NK-92 treated with Interleukin-12 subunit alpha and Interleukin-12 subunit beta, amount 100 ng/mL, for 24 hours (cell line): ENCODE results near the gene EPHA3.

Experiments
- DNase-seq: peaks from one replicate; lab custom pipeline; 2025; lab: John Stamatoyannopoulos, UW

The EPHA3 gene

DNA sequence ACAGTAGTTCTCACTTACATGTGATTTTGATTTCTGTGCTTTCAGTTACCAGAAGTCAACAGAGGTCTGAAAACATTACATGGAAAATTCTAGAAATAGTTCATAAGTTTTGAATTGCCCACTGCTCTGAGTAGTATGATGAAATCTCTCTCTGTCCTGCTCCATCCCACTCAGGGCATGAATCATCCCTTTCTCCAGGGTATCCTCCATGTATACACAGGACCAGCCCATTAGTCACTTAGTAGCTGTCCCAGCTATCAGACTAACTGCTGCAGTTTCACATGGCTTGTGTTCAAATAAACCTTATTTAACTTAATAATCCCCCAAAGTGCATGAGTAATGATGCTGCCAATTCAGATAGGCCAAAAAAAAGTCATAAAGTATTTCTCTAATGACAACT is 38.6 kb downstream of the EPHA3 start:
- no peak for DNase-seq

DNA sequence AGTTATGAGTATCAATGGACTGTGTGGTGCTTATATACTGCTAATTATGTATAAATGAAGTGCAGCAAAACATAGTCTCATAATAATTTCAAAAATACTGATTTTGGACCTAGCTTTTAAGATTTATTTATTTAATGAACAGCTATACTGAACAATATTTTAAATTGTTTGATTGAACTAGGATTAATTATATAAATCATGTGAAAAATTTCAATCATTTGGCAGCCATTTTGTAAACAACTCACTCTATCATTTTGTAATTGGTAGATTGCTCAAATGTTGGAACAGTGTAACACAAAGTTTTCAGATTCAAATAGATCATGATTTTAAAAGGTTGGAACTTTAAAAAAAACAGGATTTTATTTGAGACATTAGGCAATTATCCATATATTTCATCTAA is 47.0 kb downstream of the EPHA3 start:
- DNase-seq, result no peak

DNA sequence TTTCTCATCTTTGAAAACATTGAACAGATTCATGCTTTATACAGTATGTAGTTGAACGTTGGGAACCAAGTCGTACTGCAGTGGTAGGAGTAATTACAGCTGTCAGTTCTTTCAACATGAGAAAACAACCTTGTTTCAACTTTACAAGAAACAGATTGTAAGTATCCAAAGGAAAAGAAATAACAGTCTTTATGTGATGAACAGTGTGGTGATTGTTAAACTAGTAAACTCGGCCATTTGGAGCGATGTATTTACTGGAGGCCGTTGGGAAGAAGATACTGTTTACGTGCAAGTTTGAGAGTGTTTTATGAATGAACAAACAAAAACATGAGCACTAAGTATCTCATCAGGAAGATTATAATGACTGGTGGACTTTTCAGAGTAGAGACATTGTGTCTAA is 48.4 kb downstream of the EPHA3 start:
- DNase-seq, result no peak

DNA sequence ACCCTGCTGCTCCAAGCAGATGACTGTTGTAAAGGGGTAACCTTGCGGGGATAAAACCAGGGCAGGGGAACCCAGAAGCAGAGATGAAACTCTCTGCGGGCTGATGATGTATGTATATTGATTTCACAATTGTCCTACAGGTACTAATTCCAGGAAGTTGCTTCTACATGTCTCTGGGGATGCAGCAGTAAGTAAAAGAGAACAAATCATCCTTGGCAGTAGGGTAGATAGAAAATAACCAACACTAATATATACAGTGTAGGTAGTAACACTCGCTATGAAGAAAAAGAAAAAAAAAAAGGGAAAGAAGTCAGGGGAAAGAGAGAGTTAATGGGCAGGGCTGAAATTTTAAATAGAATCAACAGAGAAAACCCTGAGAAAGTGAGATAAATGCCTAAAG is 50.2 kb downstream of the EPHA3 start:
- DNase-seq, result no peak

DNA sequence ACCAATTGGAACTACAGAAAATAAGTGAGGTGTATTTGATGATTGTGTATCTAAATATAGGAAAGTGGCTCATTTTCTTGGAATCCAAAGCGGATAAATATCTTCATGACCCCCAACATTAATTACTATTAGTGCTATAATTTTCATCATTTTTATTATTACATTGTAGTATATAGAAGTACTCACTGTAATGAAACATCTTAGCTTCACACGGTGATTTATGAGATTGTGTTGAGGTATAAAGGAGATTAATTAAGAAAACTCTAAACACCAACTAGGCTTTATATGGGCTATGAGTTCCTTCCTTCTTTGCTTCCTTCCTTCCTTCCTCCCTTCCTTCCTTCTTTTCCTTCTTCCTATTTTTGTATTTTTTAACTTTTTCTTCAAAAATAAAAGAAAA is 52.2 kb downstream of the EPHA3 start:
- no peak for DNase-seq

DNA sequence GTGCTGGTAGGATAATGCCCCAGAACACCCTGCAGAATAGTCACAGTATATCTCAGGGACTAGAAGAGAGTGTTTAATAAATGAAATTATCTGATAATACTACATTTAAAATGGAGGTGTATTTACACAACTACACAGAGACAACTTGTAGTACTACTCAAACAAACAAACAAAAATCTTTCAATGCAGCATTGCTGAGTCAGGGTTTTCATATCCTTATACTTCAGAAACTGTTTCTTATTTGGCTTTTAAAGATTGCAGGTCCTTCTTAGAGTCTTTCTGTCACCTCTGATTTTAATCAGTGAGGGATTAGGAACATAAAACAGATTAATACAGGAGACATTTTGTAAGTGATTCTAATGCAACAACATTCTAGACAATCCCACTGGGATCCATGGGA is 57.4 kb downstream of the EPHA3 start:
- no peak for DNase-seq

DNA sequence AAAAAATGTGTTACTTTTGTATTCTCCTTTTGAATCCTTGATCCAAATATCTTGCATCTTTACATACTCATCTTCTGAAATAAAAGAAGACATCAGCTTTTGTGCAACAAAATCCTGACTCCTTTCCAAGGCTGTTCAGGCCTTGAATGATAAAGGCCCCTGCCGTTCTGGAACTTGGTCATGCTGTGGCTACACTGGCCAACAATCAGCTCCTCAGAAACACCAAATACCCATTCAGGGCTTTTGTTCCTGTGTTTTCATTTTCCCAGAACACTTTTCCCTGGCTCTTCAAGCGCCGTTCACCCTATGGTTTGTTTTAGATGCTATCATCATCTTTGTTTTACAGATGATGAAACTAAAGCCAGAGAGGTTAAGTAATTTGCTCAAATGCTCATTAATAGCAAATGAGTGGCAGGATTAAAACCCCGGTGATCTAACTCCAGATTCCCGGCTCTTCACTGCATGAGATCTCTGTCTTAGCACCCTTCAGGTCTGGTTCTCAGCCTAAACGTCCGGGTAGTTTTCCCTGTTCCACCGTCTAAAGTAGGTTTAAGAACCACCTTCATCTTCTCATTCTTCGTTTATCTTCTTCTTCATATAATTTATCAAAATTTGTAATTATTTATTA is 58.3 kb downstream of the EPHA3 start:
- no peak for DNase-seq

DNA sequence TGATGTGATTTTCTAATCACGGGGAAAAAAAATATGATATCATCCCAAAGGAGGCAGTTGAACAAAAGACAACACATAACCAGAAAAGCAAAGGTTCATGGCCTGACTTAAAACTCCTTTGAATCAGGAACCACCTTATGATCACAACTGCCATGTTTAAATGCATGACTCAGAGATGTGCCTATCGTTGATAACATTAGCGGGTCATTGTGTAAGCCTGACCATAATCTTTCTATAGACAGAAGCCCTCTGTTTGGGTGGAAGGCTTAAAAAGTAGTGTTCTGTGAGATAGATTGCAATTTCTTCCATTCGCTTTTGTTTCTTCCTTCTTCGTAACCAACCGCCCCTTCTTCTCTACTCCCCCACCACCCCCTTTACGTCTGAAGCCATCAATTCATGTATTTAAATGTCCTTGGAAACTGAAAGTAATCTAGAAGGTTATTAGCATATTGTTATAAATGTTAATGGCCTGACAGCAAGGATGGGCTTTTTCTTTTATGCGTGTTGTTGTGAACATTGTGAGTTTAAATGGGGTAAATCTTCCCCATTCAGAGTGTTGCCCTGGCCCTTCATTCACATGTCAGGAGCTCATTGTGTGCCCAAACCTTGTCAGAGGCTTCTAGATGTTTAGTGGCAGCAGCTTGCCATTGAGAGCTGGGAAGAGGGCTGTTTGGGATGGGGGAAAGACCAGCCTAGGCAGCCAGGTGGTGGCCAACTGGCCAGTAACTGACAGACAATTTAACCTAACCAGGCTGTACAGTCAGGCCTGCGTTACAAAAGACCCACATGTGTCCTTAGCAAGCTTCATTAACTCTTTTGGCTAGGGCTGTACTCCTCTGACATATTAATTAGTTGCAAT is 64.5 kb downstream of the EPHA3 start:
- DNase-seq, result no peak

DNA sequence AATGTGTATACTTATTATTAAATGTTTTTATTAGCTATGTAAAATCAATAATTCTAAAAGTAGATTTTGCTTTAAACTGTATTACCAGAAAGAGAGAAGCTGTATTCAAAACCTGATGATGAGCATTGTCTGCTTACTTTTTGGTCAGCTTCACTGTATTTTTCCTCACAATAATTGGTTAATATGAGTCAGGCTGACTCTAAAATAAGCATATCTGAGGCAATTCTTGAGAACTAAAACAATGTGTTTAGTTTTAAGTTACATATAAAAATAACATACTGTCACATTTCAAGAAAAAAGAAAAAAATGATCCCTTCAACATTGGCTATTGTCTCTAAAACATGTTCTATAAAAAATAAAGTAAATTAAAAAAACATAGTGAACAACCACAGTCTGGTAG is 66.1 kb downstream of the EPHA3 start:
- no peak for DNase-seq

DNA sequence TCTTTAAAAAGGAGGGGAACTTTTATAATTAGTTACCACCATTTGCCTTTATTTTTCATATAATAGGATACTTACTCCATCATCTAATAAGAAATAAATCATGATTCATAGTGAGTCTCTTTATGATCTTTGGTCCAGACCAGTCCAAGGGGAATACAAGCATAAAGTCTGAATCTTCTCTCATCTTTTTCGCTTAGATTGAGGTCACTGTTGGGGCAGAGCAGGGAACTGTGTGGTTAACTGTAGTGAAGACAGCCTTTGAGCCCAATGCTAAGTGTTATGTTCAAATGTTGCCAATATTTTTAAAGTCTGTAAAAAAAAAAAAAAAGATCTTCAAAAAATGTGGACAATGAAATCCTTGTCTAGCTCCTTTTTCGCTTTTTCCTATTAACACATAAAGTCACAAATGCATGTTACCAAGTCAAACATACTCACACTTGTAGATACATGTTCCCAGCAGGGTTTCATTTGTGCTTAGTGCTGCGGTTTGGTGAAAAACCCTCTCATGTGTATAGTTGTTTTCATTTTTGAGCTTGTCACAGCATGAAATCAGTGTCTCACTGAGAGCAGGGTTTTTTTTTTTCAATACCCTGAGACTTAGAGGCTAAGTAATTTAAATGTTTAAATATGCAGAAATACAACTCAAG is 72.1 kb downstream of the EPHA3 start:
- DNase-seq, result no peak

DNA sequence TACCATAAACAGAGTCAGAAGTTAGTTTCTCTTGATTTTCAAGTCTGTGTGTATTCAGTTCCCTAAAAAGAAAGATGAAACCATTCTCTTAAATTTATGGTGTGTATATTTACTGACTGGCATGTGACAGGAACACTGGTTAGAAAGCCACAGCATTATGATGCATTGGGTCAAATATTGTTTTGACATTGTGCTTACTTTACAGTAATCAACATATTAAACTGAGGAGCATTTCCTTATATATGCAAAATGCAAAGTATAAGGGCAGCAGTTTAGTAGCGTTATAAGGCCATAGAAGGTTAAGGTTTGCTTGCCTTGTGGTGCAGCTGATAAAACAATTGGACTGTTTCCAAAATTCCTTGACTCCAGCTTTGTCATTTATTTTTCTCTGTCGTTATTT is 72.9 kb downstream of the EPHA3 start:
- no peak for DNase-seq

DNA sequence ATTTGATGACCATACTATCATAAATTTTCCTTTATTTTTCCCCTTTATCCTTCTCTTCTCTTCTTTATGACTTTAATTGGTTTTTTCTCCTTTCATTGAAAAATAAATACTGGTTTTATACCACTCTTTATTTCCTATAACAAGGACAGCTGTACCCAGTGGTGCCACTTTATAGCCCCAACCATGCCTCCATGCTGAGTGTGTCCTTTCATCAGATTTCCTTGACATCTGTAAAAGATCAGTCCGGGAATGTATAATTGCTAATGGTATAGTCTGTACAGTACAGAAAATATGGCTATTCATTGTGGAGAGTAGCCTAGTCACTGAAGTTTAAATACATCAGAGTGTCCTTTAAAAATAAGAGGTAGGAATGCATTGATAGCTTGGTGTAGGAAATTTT is 74.6 kb downstream of the EPHA3 start:
- no peak for DNase-seq

DNA sequence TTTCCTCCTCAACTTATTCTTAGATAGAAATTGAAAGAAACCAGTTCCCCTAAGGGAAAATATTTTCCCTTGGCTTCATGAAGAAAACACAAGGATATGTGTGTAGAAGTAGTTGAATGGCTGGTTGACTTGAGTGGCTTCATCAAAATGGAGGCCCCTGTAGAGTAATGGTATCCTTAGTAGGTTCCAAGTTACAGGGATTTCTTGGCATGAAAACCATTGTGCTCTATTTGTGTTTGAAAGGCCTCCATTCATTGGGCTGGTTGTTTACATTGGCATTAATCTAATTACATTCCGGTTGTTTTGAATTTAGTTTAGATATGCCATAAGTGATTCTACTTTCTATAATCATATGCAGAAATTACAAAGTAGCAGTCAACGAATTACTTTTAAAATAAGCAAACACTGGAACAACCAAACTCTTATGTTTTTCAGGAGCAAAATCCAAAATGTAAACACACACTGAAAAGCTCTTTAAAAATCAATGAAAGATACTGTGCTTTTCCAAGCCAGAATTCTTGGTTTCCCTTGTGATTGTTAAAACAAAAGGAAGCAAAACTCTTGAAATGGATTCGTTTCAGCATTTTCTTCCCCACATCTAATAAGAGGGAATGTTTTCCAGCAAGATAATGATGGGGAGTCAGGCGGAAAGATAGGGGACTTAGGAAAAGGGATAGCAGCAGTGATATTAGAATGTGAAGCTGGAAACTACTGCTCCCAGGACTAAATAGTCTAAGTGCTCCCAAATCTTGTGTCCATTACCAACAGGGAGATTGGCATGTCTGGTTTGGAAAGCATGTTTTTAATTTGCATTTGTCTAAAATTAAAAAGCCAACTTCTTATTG is 77.0 kb downstream of the EPHA3 start:
- DNase-seq, result no peak

DNA sequence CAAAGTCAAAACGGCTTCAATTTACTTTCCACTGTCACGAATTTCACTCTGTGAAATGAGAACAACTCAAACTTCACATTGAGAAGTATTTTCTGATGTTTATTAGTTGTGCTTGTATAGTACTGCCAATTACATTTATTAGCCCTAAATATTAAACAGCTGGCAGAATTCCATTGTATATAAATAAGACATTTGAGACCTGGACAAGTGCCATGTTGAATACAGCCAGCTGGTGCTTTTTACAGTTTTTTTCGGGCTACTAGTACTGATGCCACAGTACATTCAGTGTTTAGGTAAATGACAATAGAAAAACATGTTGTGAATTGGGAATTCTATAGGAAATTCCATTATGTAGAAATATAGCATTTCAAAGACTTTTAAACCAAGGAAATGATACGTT is 79.0 kb downstream of the EPHA3 start:
- no peak for DNase-seq

DNA sequence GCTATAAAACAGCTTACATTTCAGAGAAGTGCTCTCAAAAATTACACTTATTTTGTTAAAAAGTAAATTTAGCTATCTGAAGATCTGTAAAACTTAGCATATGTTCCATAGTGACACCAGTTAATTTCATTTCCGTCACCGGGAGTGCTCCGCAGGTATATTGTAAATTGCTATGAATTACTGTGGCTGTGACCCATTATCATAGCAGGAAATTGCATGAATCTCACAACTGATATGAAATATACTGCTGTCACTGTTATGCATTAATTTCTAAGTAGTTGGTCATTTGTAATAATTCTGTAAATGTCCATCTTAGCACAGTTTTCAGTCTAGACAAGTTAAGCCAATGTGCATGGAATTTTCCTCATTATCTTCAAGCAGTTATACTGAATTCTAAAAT is 91.2 kb downstream of the EPHA3 start:
- no peak for DNase-seq

DNA sequence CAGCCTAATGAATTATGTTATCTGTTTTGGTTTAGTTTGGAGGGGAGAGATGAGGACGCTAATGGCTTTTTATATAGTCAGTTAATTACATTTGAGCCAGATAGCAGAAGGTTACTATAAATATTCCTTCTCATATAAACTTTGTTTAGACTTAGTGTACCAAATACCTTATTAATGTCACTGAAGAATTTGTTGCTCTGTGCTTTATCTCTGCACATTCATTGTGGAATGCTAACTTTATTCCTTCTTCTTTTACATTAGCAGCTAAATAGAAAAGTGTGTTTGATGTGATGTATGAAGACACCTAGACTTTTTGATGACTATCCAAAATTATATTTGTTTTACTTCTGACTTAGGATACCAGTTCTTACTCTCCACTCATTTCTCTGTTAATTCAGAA is 105.2 kb downstream of the EPHA3 start:
- no peak for DNase-seq

DNA sequence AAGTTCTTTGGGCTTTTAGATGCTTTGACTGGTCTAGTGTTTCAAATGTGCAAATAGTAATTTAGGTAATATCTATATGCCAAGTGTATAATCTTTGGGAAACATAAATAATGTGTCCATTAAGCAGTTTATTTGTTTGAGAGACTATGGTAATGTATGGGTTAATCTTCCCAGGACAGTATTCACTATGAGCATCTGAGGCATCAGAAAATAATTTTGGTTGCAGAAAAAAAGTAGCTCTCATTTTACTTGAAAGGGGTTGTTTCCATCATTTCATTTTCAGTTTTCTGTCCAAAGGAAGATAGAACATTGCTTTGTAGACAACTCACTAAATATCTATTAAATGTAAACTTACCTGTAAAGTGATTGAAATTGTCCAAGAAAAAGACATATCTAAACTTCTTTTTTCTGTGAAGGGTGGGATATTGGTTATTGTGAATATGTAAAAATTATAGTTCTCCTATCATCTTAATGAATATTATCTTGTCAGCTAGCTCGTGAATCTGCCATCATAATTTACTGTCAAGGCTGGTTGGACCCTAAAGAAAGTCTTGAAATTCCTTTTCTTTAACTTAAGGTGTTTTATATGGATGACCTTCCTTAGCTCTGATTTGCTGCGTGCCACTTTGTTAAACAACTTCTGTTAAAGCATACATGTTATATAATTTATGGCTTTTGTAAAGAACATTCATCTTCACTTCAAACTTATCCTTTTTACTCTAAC is 108.8 kb downstream of the EPHA3 start:
- no peak for DNase-seq

DNA sequence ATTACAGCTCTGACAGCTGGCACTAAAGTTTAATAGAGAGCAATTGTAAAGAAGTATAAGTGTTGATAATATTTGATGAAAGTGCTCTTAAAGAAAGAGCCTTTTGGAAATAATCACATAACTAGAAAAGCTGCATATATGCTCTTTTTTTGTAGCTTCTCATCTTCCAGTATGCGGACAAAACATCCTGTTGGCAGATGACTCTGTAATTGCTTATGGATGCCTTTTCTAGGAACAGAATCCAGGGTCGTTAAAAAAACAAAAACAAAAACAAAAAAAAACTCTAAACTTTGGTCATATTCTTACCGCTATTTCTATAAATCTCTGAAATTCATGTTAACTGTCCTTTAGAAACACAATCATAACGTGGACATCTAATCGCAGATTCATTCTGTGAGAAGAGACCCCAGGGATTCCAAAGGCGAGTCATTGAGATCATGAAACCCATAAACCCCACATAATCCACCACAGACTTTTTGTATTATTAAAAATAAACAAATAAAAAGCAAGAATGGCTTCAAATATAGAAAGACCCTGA is 109.8 kb downstream of the EPHA3 start:
- DNase-seq, result no peak

DNA sequence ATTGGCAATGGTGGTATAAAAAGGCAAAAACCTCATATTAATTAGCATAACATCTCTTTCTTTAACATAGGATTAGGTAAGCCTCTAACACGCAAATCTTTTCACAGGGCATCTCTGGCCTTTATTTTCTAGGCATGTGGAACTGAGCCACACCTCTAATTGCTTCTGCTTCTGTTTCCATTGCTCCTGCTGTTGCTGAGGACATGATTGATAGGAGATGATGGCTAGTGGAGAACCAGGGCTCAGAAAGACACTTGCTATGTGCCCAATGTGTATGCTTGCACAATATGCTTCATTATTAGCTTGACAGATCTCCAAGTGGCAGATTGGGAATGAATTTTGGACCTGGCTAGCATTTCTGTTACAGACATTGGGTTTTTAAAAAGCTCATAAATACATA is 114.5 kb downstream of the EPHA3 start:
- no peak for DNase-seq

DNA sequence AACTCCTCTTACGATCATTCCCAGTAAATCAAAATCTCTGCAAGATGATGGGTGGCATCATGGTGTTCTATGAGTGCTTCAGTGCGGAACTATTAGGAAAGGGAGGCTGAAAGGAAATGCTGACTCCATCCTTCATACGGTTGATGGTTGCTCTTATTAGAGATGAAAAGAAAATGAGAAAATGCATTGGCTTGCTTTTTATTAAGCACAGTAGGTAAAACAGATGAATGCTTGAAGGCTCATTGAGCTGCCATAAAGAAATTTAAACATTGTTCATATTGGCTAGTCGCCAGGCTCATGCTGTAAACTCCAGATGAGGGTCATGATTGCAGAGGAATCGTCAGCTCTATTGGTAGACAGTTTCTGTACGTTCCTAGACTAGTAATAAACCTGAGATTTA is 115.8 kb downstream of the EPHA3 start:
- no peak for DNase-seq

DNA sequence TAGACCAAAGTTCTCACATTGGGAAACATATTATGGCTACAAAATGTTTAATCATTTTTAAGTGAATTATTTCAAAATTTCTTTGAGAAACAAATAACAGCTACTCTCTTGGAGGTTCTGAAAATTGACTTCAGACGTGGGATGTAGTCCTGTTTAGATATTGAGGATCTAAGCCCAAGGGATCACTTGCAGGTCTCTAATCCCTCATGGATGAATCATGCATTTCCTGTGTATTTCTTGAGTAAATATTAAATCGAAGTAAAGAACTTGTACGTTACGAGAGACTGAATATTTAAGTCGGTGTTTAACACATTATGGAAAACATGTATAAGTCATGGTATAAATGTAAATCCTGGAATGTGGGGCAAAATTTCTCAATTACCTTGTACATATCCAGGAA is 119.8 kb downstream of the EPHA3 start:
- no peak for DNase-seq

DNA sequence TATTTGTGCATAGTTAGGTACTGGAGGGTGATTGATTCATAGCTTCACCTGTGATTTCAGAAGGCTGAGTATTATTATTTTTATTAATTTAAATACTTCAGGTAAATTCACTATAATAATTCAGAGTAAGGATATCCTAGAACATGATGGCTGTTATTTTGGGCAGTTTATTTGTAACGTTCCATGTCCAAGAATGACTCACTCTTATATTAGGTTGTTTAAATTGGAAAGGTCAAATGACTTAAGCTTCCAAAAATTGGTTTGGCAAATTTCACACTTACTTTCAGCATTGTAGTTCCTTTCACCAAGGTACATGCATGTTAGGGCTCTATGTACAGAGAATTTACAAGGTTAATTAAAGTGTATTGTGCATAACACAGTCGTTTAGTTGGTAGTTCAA is 120.2 kb downstream of the EPHA3 start:
- no peak for DNase-seq
